Neural cell (in vitro differentiated cells): Measurements from ENCODE around the gene PAK4.

Experiments
- CTCF ChIP-seq: fragments of 450-650 bp; IDR thresholded peaks from 2 replicates; pipeline ENCODE4 v1.5.1; 2014; ENCODE audit warnings: antibody characterized with exemption, mild to moderate bottlenecking, moderate library complexity; ENCODE audit not compliant: poor library complexity, severe bottlenecking
- EP300 ChIP-seq: fragments of 450-650 bp; conservative IDR thresholded peaks from 2 replicates; pipeline ENCODE4 v1.6.1; 2014; ENCODE audit warnings: antibody characterized with exemption, mild to moderate bottlenecking, moderate library complexity; ENCODE audit not compliant: poor library complexity, severe bottlenecking
- POLR2AphosphoS5 ChIP-seq: IDR thresholded peaks from 2 replicates; pipeline ENCODE4 v1.6.1; 2012

GRCh38 chr19:39125199-39125553 is 410 bp upstream of the PAK4 start:
- TF ChIP-seq POLR2AphosphoS5 (no peak), EP300 (no peak), CTCF (no peak)
